Adrenal gland (tissue), 5 donors: ENCODE data around the gene PIGU.

Experiments used
- POLR2A ChIP-seq, 2 donors: fragments of 450-650 bp; IDR thresholded peaks; one replicate each; pipeline ENCODE4 v1.6.1; 2017; ENCODE audit warnings: antibody characterized with exemption in 2 of 2, mild to moderate bottlenecking in 2 of 2, moderate library complexity in 1 of 2
- TF ChIP-seq, protein P1 (sequence below), 6 experiments: fragments of 450-650 bp in 4 of 6; fragments of 200-600 bp in 2 of 6; sonication (generic) in 1 of 6; IDR thresholded peaks; 1 replicate in 5 of 6; 2 replicates in 1 of 6; pipeline versions ENCODE4 v1.5.1 to v1.8.0; 2016 to 2021; ENCODE audit warnings: antibody characterized with exemption in 6 of 6, mild to moderate bottlenecking in 2 of 6, moderate library complexity in 1 of 6
- donor health status: DM: no; HTN: no; CAD: no.

GRCh38 chr20:34706302-34706875 lies 29.5 kb upstream of the PIGU start:
- TF ChIP-seq, protein P1, sequence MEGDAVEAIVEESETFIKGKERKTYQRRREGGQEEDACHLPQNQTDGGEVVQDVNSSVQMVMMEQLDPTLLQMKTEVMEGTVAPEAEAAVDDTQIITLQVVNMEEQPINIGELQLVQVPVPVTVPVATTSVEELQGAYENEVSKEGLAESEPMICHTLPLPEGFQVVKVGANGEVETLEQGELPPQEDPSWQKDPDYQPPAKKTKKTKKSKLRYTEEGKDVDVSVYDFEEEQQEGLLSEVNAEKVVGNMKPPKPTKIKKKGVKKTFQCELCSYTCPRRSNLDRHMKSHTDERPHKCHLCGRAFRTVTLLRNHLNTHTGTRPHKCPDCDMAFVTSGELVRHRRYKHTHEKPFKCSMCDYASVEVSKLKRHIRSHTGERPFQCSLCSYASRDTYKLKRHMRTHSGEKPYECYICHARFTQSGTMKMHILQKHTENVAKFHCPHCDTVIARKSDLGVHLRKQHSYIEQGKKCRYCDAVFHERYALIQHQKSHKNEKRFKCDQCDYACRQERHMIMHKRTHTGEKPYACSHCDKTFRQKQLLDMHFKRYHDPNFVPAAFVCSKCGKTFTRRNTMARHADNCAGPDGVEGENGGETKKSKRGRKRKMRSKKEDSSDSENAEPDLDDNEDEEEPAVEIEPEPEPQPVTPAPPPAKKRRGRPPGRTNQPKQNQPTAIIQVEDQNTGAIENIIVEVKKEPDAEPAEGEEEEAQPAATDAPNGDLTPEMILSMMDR (IDR thresholded peaks at IDR 0.05), result no peak
- TF ChIP-seq POLR2A (IDR thresholded peaks at IDR 0.05), result no peak
